GM13976 (cell line): ENCODE data around the gene REN.

Experiments
- DNase-seq: peaks from one replicate; pipeline ENCODE4 v3.0.0; 2012; ENCODE audit warnings: low spot score
- in situ Hi-C: fragments of 300-500 bp; cut with MboI; formaldehyde crosslinking; loops from one replicate; pipeline ENCODE4 v1.12.0; 2022; ENCODE audit warnings: low sequenced_read_pairs, mixed read lengths, inconsistent platforms; ENCODE audit not compliant: unreplicated experiment
- TF ChIP-seq, protein P1 (sequence below): IDR thresholded peaks from 2 replicates; pipeline ENCODE4 v1.5.1; 2012; ENCODE audit warnings: borderline replicate concordance, mild to moderate bottlenecking; ENCODE audit not compliant: insufficient read depth; ENCODE audit errors: extremely low read depth, missing control alignments, control extremely low read depth

The REN gene

DNA sequence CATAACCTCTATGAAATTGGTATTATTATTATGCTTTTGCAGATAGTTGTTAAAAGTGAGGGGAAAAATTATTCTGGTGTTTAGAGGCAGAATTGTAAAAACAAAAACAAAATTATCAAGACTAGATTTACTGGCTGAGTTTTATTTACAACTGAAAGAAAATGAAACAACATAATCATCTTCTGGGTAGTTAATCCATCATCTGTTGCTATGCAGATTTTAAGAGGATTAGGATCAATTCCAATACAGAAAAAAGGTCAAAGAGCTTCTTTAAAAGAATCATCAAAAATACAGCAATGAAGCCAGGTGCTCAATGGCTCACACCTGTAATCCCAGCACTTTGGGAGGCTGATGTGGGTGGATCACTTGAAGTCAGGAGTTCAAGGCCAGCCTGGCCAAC, 39.3 kb upstream of the REN start:
- DNase-seq = no peak
- in situ Hi-C loops = no loop called here
- TF ChIP-seq, protein P1, sequence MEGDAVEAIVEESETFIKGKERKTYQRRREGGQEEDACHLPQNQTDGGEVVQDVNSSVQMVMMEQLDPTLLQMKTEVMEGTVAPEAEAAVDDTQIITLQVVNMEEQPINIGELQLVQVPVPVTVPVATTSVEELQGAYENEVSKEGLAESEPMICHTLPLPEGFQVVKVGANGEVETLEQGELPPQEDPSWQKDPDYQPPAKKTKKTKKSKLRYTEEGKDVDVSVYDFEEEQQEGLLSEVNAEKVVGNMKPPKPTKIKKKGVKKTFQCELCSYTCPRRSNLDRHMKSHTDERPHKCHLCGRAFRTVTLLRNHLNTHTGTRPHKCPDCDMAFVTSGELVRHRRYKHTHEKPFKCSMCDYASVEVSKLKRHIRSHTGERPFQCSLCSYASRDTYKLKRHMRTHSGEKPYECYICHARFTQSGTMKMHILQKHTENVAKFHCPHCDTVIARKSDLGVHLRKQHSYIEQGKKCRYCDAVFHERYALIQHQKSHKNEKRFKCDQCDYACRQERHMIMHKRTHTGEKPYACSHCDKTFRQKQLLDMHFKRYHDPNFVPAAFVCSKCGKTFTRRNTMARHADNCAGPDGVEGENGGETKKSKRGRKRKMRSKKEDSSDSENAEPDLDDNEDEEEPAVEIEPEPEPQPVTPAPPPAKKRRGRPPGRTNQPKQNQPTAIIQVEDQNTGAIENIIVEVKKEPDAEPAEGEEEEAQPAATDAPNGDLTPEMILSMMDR = no peak

DNA sequence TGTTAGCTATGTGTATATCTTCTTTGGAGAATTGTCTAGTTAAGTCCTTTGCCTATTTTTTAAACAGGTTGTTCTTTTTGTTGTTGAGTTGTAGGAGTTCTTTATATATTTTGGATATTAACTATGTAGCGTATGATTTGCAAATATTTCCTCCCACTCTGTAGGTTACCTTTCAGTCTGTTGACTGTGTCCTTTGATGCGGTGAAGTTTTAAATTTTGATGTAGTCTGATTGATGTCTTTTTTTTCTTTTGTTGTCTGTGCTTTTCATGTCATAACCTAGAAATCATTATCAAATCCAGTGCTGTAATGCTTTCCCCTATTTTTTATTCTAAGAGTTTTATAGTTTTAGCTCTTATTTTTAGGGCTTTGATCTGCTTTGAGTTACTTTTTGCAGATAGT, 38.8 kb upstream of the REN start:
- in situ Hi-C loops = no loop called here
- no peak for DNase-seq
- TF ChIP-seq, protein P1 = no peak

DNA sequence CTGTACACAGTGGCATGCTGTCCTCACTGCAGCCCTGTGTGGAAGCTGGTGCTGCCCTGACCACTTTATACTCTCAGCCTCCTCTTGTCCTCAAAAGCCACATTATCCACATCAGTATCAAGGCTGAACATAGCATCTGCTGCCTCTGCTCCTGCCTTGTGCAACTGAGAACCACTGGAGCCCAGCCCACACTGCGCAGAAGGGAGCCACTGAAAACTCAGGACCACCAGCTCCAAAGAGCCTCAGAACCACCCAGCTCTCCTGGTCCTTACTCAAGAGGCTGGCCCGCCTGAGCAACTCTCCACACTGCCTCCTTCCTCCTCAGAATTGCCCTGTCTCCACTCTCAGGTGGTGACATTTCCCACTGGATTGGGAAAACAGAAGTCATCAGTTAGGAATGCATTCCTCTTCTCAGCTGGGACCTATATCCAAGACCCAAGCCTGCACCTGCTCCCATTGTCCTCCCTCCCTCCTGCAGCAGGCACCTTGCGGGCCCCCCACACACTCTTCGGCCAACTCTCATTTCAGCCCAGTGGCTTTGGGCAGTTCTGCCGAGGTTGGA, 37.1 kb upstream of the REN start:
- TF ChIP-seq, protein P1 = no peak
- DNase-seq = no peak
- in situ Hi-C loops = no loop called here

DNA sequence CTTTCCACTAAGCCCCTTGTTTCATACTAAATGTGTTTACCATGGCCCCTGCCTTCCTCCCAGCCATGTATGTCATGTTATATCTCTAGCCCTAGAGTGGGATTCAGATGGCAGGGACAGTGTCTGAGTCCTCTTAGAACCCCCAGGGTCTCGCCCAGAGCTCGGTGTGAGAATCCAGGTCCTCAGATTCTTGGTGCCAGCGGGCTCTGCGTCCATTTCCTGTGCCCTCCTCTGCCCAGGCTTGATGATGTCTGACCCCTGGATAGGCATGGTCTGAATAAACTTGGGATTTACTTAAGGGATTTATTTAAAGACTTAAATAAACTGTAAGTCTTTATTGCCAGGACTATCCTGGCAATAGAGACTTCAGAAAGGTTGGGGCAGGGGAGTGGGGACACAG, 36.3 kb upstream of the REN start:
- no peak for DNase-seq
- in situ Hi-C loops = no loop called here
- TF ChIP-seq, protein P1 = no peak

DNA sequence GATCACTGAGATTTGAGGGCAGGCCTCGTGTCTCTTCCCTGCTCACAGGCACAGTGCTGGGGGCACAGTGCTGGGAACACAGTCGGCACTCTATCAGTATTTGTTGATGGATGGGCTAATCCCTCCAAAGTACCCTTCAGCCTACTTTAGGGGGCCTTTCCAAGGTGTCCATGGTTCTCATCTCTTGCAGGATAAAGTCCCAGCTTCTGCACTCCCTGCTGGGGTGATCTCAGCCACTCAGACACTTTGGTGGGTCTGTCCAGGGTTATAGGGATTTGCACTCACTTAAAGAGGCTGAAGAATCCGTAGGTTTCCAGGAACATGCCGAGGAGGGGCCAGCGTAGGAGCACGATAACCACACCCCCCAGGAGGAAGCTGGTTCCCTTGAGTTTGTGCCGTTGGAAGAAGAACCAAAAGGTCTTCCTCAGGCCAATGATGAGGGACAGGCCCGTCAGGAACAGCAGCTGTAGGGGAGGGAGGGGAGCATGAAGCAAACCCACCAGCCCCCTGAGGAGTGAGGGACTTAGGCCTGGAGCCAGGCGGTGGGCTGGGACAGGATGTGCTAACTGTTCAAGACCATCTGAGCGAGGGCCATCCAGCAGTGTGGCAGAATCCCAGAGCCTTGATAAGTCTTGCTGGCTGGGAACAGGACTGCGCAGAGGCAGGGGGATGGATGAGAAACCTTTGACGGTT, 35.4 kb upstream of the REN start:
- in situ Hi-C loops = no loop called here

DNA sequence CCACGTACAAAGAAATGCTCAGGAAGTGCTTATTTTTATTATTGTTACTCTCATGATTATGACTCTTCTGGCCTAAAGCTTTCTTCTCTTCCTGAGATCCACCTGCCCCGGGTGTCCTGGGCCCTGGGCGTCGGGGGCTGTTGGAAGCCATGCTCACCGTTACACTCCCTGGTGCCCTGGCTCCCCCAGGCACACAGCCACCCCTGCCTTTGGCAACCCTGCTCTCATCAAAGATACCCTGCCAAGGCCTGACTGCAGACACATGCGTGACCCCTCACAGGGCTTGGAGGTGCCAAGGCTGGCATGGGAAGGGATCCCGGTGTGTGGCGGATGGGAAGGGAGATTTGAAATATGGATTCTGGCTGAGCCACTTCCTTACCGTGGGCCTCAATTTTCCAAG, 33.4 kb upstream of the REN start:
- no peak for DNase-seq
- in situ Hi-C loops = no loop called here
- TF ChIP-seq, protein P1 = no peak

More for the DNA sequence above, 35.4 kb upstream of the REN start:
- TF ChIP-seq, protein P1 = no peak
- no peak for DNase-seq
